H9 (cell line): ENCODE data around the gene WDR17. TPM values are rescaled to one million over a fixed set of nuclear protein-coding genes. Genes with fewer than 3 reads are reported as not detected.

Experiments used
- DNase-seq: peaks from one replicate; pipeline ENCODE4 v3.0.0-alpha.2; 2017
- H2AFZ ChIP-seq: one replicate; pipeline ENCODE4 v1.6.1; 2013; ENCODE audit warnings: mild to moderate bottlenecking, low read length, control low read depth, moderate library complexity
- H2AK5ac ChIP-seq: 2 replicates; pipeline ENCODE4 v1.6.1; 2013; ENCODE audit warnings: low read length, control low read depth, mixed read lengths; ENCODE audit not compliant: insufficient read length
- H2BK120ac ChIP-seq: one replicate; pipeline ENCODE4 v1.6.1; 2013; ENCODE audit warnings: low read depth, mild to moderate bottlenecking, low read length, control low read depth, inconsistent platforms; ENCODE audit not compliant: poor library complexity, severe bottlenecking
- H2BK12ac ChIP-seq: 2 replicates; pipeline ENCODE4 v1.6.1; 2013; ENCODE audit warnings: low read length, control low read depth, mixed read lengths, low read depth; ENCODE audit not compliant: insufficient read length
- H2BK15ac ChIP-seq: 2 replicates; pipeline ENCODE4 v1.6.1; 2013; ENCODE audit warnings: low read depth, low read length, control low read depth
- H2BK20ac ChIP-seq: one replicate; pipeline ENCODE4 v1.6.1; 2013; ENCODE audit warnings: low read depth, mild to moderate bottlenecking, low read length, control low read depth, inconsistent platforms; ENCODE audit not compliant: poor library complexity, severe bottlenecking
- H2BK5ac ChIP-seq: 2 replicates; pipeline ENCODE4 v1.6.1; 2013; ENCODE audit warnings: low read length, control low read depth, mixed read lengths; ENCODE audit not compliant: insufficient read length
- H3K14ac ChIP-seq: 2 replicates; pipeline ENCODE4 v1.6.1; 2013; ENCODE audit warnings: low read length, control low read depth; ENCODE audit not compliant: insufficient read depth
- H3K18ac ChIP-seq: 2 replicates; pipeline ENCODE4 v1.6.1; 2013; ENCODE audit warnings: low read depth, mild to moderate bottlenecking, mixed read lengths, low read length, control low read depth; ENCODE audit not compliant: insufficient read length
- H3K23ac ChIP-seq: 2 replicates; pipeline ENCODE4 v1.6.1; 2013; ENCODE audit warnings: low read length, control low read depth, mixed read lengths, low read depth; ENCODE audit not compliant: insufficient read length
- H3K23me2 ChIP-seq: 2 replicates; pipeline ENCODE4 v1.6.1; 2013; ENCODE audit warnings: low read depth, mild to moderate bottlenecking, mixed read lengths, low read length, control low read depth; ENCODE audit not compliant: insufficient read length, poor library complexity, severe bottlenecking
- H3K27ac ChIP-seq: 2 replicates; pipeline ENCODE4 v1.5.1; 2013; ENCODE audit warnings: low read length, control low read depth, mixed read lengths, low read depth; ENCODE audit not compliant: insufficient read length
- H3K27me3 ChIP-seq: 2 replicates; pipeline ENCODE4 v1.6.1; 2013; ENCODE audit warnings: low read length, control low read depth, inconsistent platforms; ENCODE audit not compliant: insufficient read depth
- H3K4ac ChIP-seq: 2 replicates; pipeline ENCODE4 v1.6.1; 2013; ENCODE audit warnings: low read depth, mild to moderate bottlenecking, control low read depth, inconsistent platforms, low read length, moderate library complexity
- H3K4me1 ChIP-seq: 2 replicates; pipeline ENCODE4 v1.6.1; 2013; ENCODE audit warnings: low read length, control low read depth, inconsistent platforms; ENCODE audit not compliant: insufficient read depth
- H3K4me2 ChIP-seq: 2 replicates; pipeline ENCODE4 v1.6.1; 2013; ENCODE audit warnings: low read length, control low read depth, mixed read lengths; ENCODE audit not compliant: insufficient read length, insufficient read depth
- H3K56ac ChIP-seq: 2 replicates; pipeline ENCODE4 v1.6.1; 2013; ENCODE audit warnings: low read depth, mild to moderate bottlenecking, mixed read lengths, low read length, control low read depth; ENCODE audit not compliant: insufficient read length
- H3K79me1 ChIP-seq: 2 replicates; pipeline ENCODE4 v1.6.1; 2013; ENCODE audit warnings: low read depth, mild to moderate bottlenecking, moderate library complexity, low read length, control low read depth, inconsistent platforms; ENCODE audit not compliant: insufficient read depth, poor library complexity, severe bottlenecking
- H3K79me2 ChIP-seq: 2 replicates; pipeline ENCODE4 v1.6.1; 2013; ENCODE audit warnings: low read length, control low read depth, inconsistent platforms; ENCODE audit not compliant: insufficient read depth
- H3K9ac ChIP-seq: 2 replicates; pipeline ENCODE4 v1.6.1; 2013; ENCODE audit warnings: low read length, control low read depth, mixed read lengths; ENCODE audit not compliant: insufficient read length; ENCODE audit errors: extremely low read depth
- H3K9me3 ChIP-seq: one replicate; pipeline ENCODE4 v1.6.1; 2013; ENCODE audit warnings: low read depth, low read length, inconsistent platforms; ENCODE audit not compliant: control insufficient read depth
- H3T11ph ChIP-seq: one replicate; pipeline ENCODE4 v1.6.1; 2013; ENCODE audit warnings: mild to moderate bottlenecking, low read length, control low read depth, inconsistent platforms
- H4K20me1 ChIP-seq: one replicate; pipeline ENCODE4 v1.6.1; 2013; ENCODE audit not compliant: control insufficient read depth, insufficient read length, insufficient read depth
- H4K5ac ChIP-seq: 2 replicates; pipeline ENCODE4 v1.6.1; 2013; ENCODE audit warnings: low read depth, mild to moderate bottlenecking, mixed read lengths, low read length, control low read depth; ENCODE audit not compliant: insufficient read length
- H4K8ac ChIP-seq: replicated peaks from 2 replicates; pipeline ENCODE4 v1.6.1; 2013; ENCODE audit warnings: low read length, control low read depth, mixed read lengths, low read depth; ENCODE audit not compliant: insufficient read length
- H4K91ac ChIP-seq: 2 replicates; pipeline ENCODE4 v1.6.1; 2013; ENCODE audit warnings: low read depth, mild to moderate bottlenecking, moderate library complexity, mixed read lengths, low read length, control low read depth; ENCODE audit not compliant: insufficient read length
- H3K27ac Mint-ChIP-seq, 3 experiments: 2 replicates in 2 of 3; 3 replicates in 1 of 3; pipeline ENCODE4 v1.8.0; 2020 to 2021; ENCODE audit warnings: mixed read lengths in 3 of 3, mild to moderate bottlenecking in 1 of 3, moderate library complexity in 1 of 3
- H3K27me3 Mint-ChIP-seq: 2 replicates; pipeline ENCODE4 v1.8.0; 2021; ENCODE audit warnings: low read depth, mild to moderate bottlenecking, moderate library complexity, mixed read lengths
- H3K36me3 Mint-ChIP-seq, 3 experiments: 2 replicates in 2 of 3; 3 replicates in 1 of 3; pipeline ENCODE4 v1.8.0; 2020 to 2021; ENCODE audit warnings: low read depth in 3 of 3, mixed read lengths in 3 of 3; ENCODE audit not compliant: insufficient read depth in 1 of 3
- H3K4me1 Mint-ChIP-seq, 2 experiments: 2 replicates each; pipeline ENCODE4 v1.8.0; 2020; ENCODE audit warnings: mixed read lengths in 2 of 2
- H3K4me3 Mint-ChIP-seq, 2 experiments: 2 replicates in 1 of 2; 3 replicates in 1 of 2; pipeline ENCODE4 v1.8.0; 2020 to 2021; ENCODE audit warnings: mild to moderate bottlenecking in 2 of 2, mixed read lengths in 2 of 2, moderate library complexity in 1 of 2
- H3K9me3 Mint-ChIP-seq, 2 experiments: 2 replicates in 1 of 2; 3 replicates in 1 of 2; pipeline ENCODE4 v1.8.0; 2020; ENCODE audit warnings: mild to moderate bottlenecking in 2 of 2, mixed read lengths in 2 of 2, moderate library complexity in 1 of 2
- CTCF ChIP-seq: fragments of 200-600 bp; sonication (generic); conservative IDR thresholded peaks from 3 replicates; pipeline ENCODE4 v1.8.0; 2021; ENCODE audit warnings: antibody characterized with exemption, mild to moderate bottlenecking
- WGBS: extraction: QIAGEN DNeasy Blood & Tissue Kit; methylation state at CpG from one replicate; pipeline ENCODE4 v1.1.7; 2013; ENCODE audit warnings: missing lambda C conversion rate, low lambda C conversion rate, mixed read lengths; ENCODE audit not compliant: insufficient read length; ENCODE audit errors: extremely low coverage; 5-methylcytosine and 5-hydroxymethylcytosine counted together
- total RNA-seq: library from RNA; stranded (reverse); gene quantifications from 2 replicates; pipeline ENCODE4 v1.2.1, GENCODE V29; 2021

The WDR17 gene
- total RNA-seq, 1 experiment from 2014 or later = 2.6 TPM

DNA sequence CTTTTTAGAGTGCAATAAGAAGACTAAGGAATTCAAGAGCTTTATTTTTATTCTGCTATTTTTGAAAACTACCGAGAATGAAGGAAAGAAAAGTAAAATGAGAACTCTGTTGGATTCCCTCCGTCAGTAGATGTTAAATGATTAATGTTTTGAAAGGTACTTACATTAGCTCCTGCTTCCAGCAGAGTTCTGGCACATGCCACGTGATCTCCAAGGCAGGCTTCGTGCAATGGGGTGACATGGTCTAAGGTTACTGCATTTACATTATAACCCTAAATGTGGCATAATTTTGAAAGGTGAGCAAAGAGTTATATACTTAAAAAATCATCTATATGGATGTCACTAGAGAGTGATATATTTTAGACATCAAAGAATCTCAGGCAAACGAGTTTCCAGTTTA, 156.5 kb downstream of the WDR17 start:
- no peak overlapping the region for H3K4me3 Mint-ChIP-seq
- Histone ChIP-seq H3K23ac (no peak overlapping the region), H2BK120ac (no peak overlapping the region)

More for the DNA sequence above, 156.5 kb downstream of the WDR17 start:
- Mint-ChIP-seq H3K27ac (no peak overlapping the region), H3K36me3 (no peaks in the 10 kb centered on the region), H3K4me1 (peaks cover 0 to 5% of the 10 kb centered on the region in 2 experiments; a peak in 1 of 4 replicates), H3K27me3 (no peaks in the 10 kb centered on the region), H3K9me3 (no peaks in the 10 kb centered on the region)
- no peak overlapping the region for H2AFZ ChIP-seq
- H3K4me1 ChIP-seq = no peaks in the 10 kb centered on the region
- H2BK12ac ChIP-seq = no peak overlapping the region
- no peak overlapping the region for H3K9ac ChIP-seq
- H4K20me1 ChIP-seq = no peaks in the 10 kb centered on the region
- H4K5ac ChIP-seq = no peak overlapping the region
- no peak overlapping the region for H3T11ph ChIP-seq
- no peak overlapping the region for H3K18ac ChIP-seq
- no CpG with 5 or more reads among the region's 5 CpGs for WGBS
- no peak overlapping the region for H3K4me2 ChIP-seq
- H3K79me2 ChIP-seq = no peaks in the 10 kb centered on the region
- no peak overlapping the region for H3K14ac ChIP-seq
- H3K56ac ChIP-seq = no peak overlapping the region
- no peaks in the 10 kb centered on the region for H3K23me2 ChIP-seq
- no peak overlapping the region for H2BK15ac ChIP-seq
- no peak overlapping the region for H2AK5ac ChIP-seq
- no peak for DNase-seq
- H3K27me3 ChIP-seq = no peaks in the 10 kb centered on the region
- no peak overlapping the region for H4K91ac ChIP-seq
- no peak overlapping the region for H3K4ac ChIP-seq
- H2BK5ac ChIP-seq = no peak overlapping the region
- no peak overlapping the region for H2BK20ac ChIP-seq
- no peak overlapping the region for H3K27ac ChIP-seq
- no peaks in the 10 kb centered on the region for H3K79me1 ChIP-seq
- TF ChIP-seq CTCF = no peak
- no peaks in the 10 kb centered on the region for H3K9me3 ChIP-seq
- no peak overlapping the region for H4K8ac ChIP-seq
